Activated CD4-positive, alpha-beta T cell treated with anti-CD3 and anti-CD28 coated beads for 36 hours (primary cell): ENCODE data around the gene CEP55. TPM values are rescaled to one million over a fixed set of nuclear protein-coding genes. Genes with fewer than 3 reads are reported as not detected.

Source experiments
- total RNA-seq, 2 experiments: library from RNA; stranded (reverse); gene quantifications; one replicate each; pipeline ENCODE4 v1.2.3, GENCODE V29; 2021

CEP55 gene
- total RNA-seq, 2 experiments from 2014 or later: 67.8 to 76.0 TPM

Other genes with a start within 250 kb of the CEP55 start
- gene MYOF, start 14.3 kb upstream of the CEP55 start, total RNA-seq: 10 to 100 TPM; 37.8 to 40.0 TPM
- gene FFAR4, start 70.1 kb downstream of the CEP55 start, total RNA-seq: not detected
- not detected for gene RBP4, start 104.6 kb downstream of the CEP55 start, total RNA-seq
- gene PDE6C, start 115.9 kb downstream of the CEP55 start, total RNA-seq: not detected
- gene FRA10AC1, start 206.0 kb downstream of the CEP55 start, total RNA-seq: 10 to 100 TPM; 18.9 to 29.4 TPM